ENCODE results near the gene RRP15. TPM values are rescaled to one million over a fixed set of nuclear protein-coding genes. Genes with fewer than 3 reads are reported as not detected.

RRP15 gene
- total and polyA plus RNA-seq, 2 of the 13 experiments (the other 11 are each of a cell fraction or from before 2014, with no cell fraction given) = 2.1 to 37.5 TPM

DNA sequence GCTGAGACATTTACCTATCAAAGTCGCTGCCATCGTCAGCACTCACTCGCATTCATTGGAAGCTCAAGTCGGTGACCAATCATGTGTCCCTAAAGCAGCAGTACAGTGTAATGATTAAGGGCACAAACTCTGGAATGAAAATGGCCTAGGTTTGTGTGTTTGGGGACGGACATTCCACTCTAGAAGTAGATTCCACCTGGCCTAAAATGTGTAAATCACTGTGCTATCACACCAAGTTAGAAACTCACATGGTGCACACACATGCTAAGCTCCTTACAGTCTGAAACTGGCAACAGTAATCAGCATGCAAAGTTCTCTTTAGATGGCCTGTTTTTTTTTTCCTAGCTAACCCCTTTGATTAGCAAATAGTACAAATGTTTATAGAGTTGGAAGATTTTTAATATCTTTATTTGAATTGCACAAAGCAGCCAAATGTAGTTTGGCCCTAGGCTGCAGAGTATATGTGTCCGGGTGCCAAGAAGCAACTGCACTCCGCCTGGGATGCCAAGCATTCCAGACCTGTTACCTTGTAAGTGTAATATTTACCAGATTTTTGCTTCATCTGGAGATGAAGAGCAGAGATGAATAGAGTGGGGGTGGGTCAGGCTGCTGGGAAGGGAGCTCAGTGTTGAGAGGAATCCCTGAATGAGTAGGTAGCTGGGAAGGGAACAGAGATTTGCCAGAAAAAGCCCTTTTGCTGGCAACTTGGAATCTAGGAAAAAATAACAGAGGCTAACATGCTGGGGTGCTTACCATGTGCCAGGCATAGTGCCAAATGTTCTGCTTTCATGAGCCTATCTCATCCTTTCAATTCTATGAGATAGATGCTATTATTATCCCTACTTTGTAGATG is 95.3 kb downstream of the RRP15 start (continued):
- TF ChIP-seq, protein P1, sequence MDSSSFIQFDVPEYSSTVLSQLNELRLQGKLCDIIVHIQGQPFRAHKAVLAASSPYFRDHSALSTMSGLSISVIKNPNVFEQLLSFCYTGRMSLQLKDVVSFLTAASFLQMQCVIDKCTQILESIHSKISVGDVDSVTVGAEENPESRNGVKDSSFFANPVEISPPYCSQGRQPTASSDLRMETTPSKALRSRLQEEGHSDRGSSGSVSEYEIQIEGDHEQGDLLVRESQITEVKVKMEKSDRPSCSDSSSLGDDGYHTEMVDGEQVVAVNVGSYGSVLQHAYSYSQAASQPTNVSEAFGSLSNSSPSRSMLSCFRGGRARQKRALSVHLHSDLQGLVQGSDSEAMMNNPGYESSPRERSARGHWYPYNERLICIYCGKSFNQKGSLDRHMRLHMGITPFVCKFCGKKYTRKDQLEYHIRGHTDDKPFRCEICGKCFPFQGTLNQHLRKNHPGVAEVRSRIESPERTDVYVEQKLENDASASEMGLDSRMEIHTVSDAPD (CRISPR knock-in tag; IDR thresholded peaks at IDR 0.05) = no peak
- no peak for TF ChIP-seq DRAP1 (CRISPR knock-in tag; IDR thresholded peaks at IDR 0.05)
- TF ChIP-seq CEBPG (CRISPR knock-in tag; IDR thresholded peaks at IDR 0.05) = peak; percentile 53
- TF ChIP-seq FOSL2 (CRISPR knock-in tag; IDR thresholded peaks at IDR 0.05) = peak; percentile 58
- TF ChIP-seq, protein P2, sequence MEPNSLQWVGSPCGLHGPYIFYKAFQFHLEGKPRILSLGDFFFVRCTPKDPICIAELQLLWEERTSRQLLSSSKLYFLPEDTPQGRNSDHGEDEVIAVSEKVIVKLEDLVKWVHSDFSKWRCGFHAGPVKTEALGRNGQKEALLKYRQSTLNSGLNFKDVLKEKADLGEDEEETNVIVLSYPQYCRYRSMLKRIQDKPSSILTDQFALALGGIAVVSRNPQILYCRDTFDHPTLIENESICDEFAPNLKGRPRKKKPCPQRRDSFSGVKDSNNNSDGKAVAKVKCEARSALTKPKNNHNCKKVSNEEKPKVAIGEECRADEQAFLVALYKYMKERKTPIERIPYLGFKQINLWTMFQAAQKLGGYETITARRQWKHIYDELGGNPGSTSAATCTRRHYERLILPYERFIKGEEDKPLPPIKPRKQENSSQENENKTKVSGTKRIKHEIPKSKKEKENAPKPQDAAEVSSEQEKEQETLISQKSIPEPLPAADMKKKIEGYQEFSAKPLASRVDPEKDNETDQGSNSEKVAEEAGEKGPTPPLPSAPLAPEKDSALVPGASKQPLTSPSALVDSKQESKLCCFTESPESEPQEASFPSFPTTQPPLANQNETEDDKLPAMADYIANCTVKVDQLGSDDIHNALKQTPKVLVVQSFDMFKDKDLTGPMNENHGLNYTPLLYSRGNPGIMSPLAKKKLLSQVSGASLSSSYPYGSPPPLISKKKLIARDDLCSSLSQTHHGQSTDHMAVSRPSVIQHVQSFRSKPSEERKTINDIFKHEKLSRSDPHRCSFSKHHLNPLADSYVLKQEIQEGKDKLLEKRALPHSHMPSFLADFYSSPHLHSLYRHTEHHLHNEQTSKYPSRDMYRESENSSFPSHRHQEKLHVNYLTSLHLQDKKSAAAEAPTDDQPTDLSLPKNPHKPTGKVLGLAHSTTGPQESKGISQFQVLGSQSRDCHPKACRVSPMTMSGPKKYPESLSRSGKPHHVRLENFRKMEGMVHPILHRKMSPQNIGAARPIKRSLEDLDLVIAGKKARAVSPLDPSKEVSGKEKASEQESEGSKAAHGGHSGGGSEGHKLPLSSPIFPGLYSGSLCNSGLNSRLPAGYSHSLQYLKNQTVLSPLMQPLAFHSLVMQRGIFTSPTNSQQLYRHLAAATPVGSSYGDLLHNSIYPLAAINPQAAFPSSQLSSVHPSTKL (CRISPR knock-in tag; IDR thresholded peaks at IDR 0.05) = peak; percentile 43; the same call in 1 of the 2 replicates
- no peak for TF ChIP-seq THYN1 (CRISPR knock-in tag; IDR thresholded peaks at IDR 0.05; ENCODE audit: borderline replicate concordance, low read depth)
- TF ChIP-seq, protein P3, sequence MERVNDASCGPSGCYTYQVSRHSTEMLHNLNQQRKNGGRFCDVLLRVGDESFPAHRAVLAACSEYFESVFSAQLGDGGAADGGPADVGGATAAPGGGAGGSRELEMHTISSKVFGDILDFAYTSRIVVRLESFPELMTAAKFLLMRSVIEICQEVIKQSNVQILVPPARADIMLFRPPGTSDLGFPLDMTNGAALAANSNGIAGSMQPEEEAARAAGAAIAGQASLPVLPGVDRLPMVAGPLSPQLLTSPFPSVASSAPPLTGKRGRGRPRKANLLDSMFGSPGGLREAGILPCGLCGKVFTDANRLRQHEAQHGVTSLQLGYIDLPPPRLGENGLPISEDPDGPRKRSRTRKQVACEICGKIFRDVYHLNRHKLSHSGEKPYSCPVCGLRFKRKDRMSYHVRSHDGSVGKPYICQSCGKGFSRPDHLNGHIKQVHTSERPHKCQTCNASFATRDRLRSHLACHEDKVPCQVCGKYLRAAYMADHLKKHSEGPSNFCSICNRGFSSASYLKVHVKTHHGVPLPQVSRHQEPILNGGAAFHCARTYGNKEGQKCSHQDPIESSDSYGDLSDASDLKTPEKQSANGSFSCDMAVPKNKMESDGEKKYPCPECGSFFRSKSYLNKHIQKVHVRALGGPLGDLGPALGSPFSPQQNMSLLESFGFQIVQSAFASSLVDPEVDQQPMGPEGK (CRISPR knock-in tag; IDR thresholded peaks at IDR 0.05) = 0 out of 2 replicates have a peak, but pooled peaks have one; percentile 9
- TF ChIP-seq TFDP2 (CRISPR knock-in tag; IDR thresholded peaks at IDR 0.05) = no peak
- peak; percentile 47; the same call in 1 of the 2 replicates for TF ChIP-seq PHF21A (CRISPR knock-in tag; IDR thresholded peaks at IDR 0.05)
- TF ChIP-seq GABPA (IDR thresholded peaks at IDR 0.05; ENCODE audit: low read depth, low read length) = no peak
- TF ChIP-seq GABPA (CRISPR knock-in tag; IDR thresholded peaks at IDR 0.05; ENCODE audit: low read depth) = no peak
- TF ChIP-seq FOXA1 (IDR thresholded peaks at IDR 0.05) = no peak
- TF ChIP-seq FOXA1 (CRISPR knock-in tag; IDR thresholded peaks at IDR 0.05) = peak; percentile 58
- no peak for TF ChIP-seq KDM5B (CRISPR knock-in tag; IDR thresholded peaks at IDR 0.05; ENCODE audit: borderline replicate concordance)
- peak; percentile 39; the same call in 1 of the 2 replicates for TF ChIP-seq ATF2 (CRISPR knock-in tag; IDR thresholded peaks at IDR 0.05)
- peak; percentile 41; the same call in 1 of the 2 replicates for TF ChIP-seq FOXJ3 (CRISPR knock-in tag; IDR thresholded peaks at IDR 0.05; ENCODE audit: borderline replicate concordance)
- no peak for TF ChIP-seq ZSCAN31 (CRISPR knock-in tag; IDR thresholded peaks at IDR 0.05; ENCODE audit: low read depth)
- no peak for TF ChIP-seq ZNF138 (CRISPR knock-in tag; IDR thresholded peaks at IDR 0.05; ENCODE audit: low read depth)
- TF ChIP-seq ZNF83 (CRISPR knock-in tag; IDR thresholded peaks at IDR 0.05; ENCODE audit: borderline replicate concordance) = no peak

All from HepG2 (cell line).